Measurements from ENCODE around the gene HMGXB4. TPM values are rescaled to one million over a fixed set of nuclear protein-coding genes. Genes with fewer than 3 reads are reported as not detected.

Gene HMGXB4
- total and polyA plus RNA-seq, 3 donors from 2014 or later, result 26.5 to 63.4 (median 58.7) TPM

DNA sequence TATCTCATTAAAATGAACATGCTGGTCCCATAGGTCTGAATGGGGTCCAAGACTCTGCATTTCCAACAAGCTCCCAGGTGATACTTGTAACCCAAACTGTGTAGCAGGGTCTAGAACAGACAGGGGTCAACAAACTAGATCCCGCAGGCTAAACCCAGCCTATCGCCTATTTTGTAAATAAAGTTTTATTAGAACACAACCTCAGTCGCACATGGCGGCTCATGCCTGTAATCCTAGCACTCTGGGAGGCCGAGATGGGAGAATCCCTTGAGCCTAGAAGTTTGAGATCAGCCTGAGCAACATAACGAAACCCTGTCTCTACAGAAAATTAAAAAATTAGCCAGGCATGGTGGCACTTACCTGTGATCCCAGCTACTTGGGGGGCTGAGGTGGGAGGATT, 42.3 kb upstream of the HMGXB4 start:
- Histone ChIP-seq H3K36me3 (ENCODE audit: low read depth, missing control alignments) (no peaks in the 10 kb centered on the region), H3K9me3 (no peaks in the 10 kb centered on the region), H3K4me1 (no peaks in the 10 kb centered on the region), H3K4me3 (no peak overlapping the region), H3K27ac (no peak overlapping the region), H3K27me3 (no peaks in the 10 kb centered on the region)
- no peak for TF ChIP-seq CTCF (IDR thresholded peaks at IDR 0.05)
- no peak for TF ChIP-seq POLR2A (IDR thresholded peaks at IDR 0.05)
- intact Hi-C loops (cut with DNase I; ENCODE audit: low total_unique reads), result no loop called here
- WGBS, 2 donors, result 95 to 96% methylated on average over 6 of the region's 6 CpGs
- no peak for DNase-seq

- Histone ChIP-seq H3K4me3 (no peak overlapping the region), H3K27ac (no peak overlapping the region), H3K9me3 (no peaks in the 10 kb centered on the region), H3K36me3 (ENCODE audit: low read depth, missing control alignments) (no peaks in the 10 kb centered on the region), H3K4me1 (no peaks in the 10 kb centered on the region), H3K27me3 (no peaks in the 10 kb centered on the region)
- no peak for DNase-seq
- 55 to 63% methylated on average over 3 of the region's 3 CpGs for WGBS, 2 donors
- TF ChIP-seq POLR2A (IDR thresholded peaks at IDR 0.05) (no peak), CTCF (IDR thresholded peaks at IDR 0.05) (no peak)
- intact Hi-C loops (cut with DNase I; ENCODE audit: low total_unique reads), result no loop called here
Measured at GRCh38 chr22:35215993-35216392, 41.3 kb upstream of the HMGXB4 start.

- intact Hi-C loops (cut with DNase I; ENCODE audit: low total_unique reads), result no loop called here
- WGBS, 2 donors, result 87 to 96% methylated on average over 2 of the region's 2 CpGs
- Histone ChIP-seq H3K27ac (no peak overlapping the region), H3K9me3 (no peaks in the 10 kb centered on the region), H3K4me3 (no peak overlapping the region), H3K36me3 (ENCODE audit: low read depth, missing control alignments) (no peaks in the 10 kb centered on the region), H3K4me1 (no peaks in the 10 kb centered on the region), H3K27me3 (no peaks in the 10 kb centered on the region)
- no peak for DNase-seq
- TF ChIP-seq CTCF (IDR thresholded peaks at IDR 0.05), result no peak
Measured at GRCh38 chr22:35217527-35217926, 39.8 kb upstream of the HMGXB4 start.

- no peak overlapping the region for H3K27ac ChIP-seq
- intact Hi-C loops (cut with DNase I; ENCODE audit: low total_unique reads), result no loop called here
- no peak for DNase-seq
- TF ChIP-seq POLR2A (IDR thresholded peaks at IDR 0.05), result no peak
- H3K36me3 ChIP-seq (ENCODE audit: low read depth, missing control alignments), result no peaks in the 10 kb centered on the region
- no peaks in the 10 kb centered on the region for H3K9me3 ChIP-seq
- H3K4me3 ChIP-seq, result no peak overlapping the region
- no peaks in the 10 kb centered on the region for H3K27me3 ChIP-seq
- H3K4me1 ChIP-seq, result no peaks in the 10 kb centered on the region
Measured at GRCh38 chr22:35218079-35218478, 39.2 kb upstream of the HMGXB4 start.

DNA sequence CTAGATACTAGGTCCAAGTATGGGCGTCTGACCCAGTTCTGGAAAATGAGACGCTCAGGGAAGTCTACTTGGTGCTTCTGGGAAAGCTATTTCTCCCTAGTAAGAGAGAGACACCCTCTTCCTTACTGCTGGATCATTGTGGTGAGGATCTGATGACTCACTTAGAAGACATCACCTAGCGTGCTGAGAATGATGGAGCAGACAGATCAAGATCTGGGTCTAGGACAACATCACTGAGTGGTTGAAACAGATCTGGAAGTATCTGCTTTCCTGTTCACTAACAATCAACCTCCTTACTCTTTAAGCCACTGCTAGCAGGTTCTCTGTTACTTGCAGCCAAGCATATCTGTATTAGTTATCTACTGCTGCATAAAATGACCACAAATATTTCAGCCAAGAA, 38.3 kb upstream of the HMGXB4 start:
- Histone ChIP-seq H3K27ac (no peak overlapping the region), H3K4me1 (no peaks in the 10 kb centered on the region), H3K4me3 (no peak overlapping the region), H3K9me3 (no peaks in the 10 kb centered on the region), H3K36me3 (ENCODE audit: low read depth, missing control alignments) (no peaks in the 10 kb centered on the region), H3K27me3 (no peaks in the 10 kb centered on the region)
- no peak for DNase-seq
- TF ChIP-seq CTCF (IDR thresholded peaks at IDR 0.05), result no peak
- TF ChIP-seq POLR2A (IDR thresholded peaks at IDR 0.05), result no peak
- intact Hi-C loops (cut with DNase I; ENCODE audit: low total_unique reads), result no loop called here
- 75 to 82% methylated on average over 3 of the region's 3 CpGs for WGBS, 2 donors

Measured in testis (tissue), 3 donors.